ENCODE data around the gene MAT2A.

- TF ChIP-seq, protein P1, sequence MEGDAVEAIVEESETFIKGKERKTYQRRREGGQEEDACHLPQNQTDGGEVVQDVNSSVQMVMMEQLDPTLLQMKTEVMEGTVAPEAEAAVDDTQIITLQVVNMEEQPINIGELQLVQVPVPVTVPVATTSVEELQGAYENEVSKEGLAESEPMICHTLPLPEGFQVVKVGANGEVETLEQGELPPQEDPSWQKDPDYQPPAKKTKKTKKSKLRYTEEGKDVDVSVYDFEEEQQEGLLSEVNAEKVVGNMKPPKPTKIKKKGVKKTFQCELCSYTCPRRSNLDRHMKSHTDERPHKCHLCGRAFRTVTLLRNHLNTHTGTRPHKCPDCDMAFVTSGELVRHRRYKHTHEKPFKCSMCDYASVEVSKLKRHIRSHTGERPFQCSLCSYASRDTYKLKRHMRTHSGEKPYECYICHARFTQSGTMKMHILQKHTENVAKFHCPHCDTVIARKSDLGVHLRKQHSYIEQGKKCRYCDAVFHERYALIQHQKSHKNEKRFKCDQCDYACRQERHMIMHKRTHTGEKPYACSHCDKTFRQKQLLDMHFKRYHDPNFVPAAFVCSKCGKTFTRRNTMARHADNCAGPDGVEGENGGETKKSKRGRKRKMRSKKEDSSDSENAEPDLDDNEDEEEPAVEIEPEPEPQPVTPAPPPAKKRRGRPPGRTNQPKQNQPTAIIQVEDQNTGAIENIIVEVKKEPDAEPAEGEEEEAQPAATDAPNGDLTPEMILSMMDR (conservative IDR thresholded peaks at IDR 0.05), result no peak
- no peak for TF ChIP-seq ZFX (IDR thresholded peaks at IDR 0.05)
These were observed 8.3 kb downstream of the MAT2A start for GRCh38 chr2:85547089-85547858.

All from C4-2B (cell line).